GM19240 (cell line): ENCODE results near the gene MFAP1.
"Not testable (repeated sequence)": the region's sequence is repeated elsewhere in the genome, so short reads cannot be mapped to it uniquely, and the experiment has no call there.

Experiments
- DNase-seq: peaks from one replicate; pipeline ENCODE4 v3.0.0; 2011; ENCODE audit warnings: low spot score; ENCODE audit not compliant: insufficient read length

MFAP1 gene

GRCh38 chr15:43821505-43821904 is 3.0 kb downstream of the MFAP1 start:
- no peak for DNase-seq

GRCh38 chr15:43815064-43815463 is 9.4 kb downstream of the MFAP1 start:
- not testable (repeated sequence) for DNase-seq

GRCh38 chr15:43808960-43809678 is 15.4 kb downstream of the MFAP1 start:
- no peak for DNase-seq

GRCh38 chr15:43808435-43808950 is 16.0 kb downstream of the MFAP1 start:
- DNase-seq: no peak

GRCh38 chr15:43802676-43803075 is 21.8 kb downstream of the MFAP1 start:
- not testable (repeated sequence) for DNase-seq

- peak; percentile 51 for DNase-seq
Measured at GRCh38 chr15:43800286-43801141, 24.0 kb downstream of the MFAP1 start, which contains the start of gene HYPK. Gene HYPK (plus strand): TSS chr15:43800599. CDS start chr15:43800623, 24 bp downstream.

- DNase-seq: no peak
Measured at GRCh38 chr15:43799945-43800285, 24.6 kb downstream of the MFAP1 start, which contains the start of gene SERINC4. Gene SERINC4 (minus strand): TSS chr15:43800220. CDS start chr15:43799986, 234 bp downstream.

- no peak for DNase-seq
Measured at GRCh38 chr15:43799209-43799944, 25.1 kb downstream of the MFAP1 start.

GRCh38 chr15:43796566-43796965 is 27.9 kb downstream of the MFAP1 start:
- no peak for DNase-seq

- DNase-seq: no peak
Measured at GRCh38 chr15:43795997-43796396, 28.5 kb downstream of the MFAP1 start.

GRCh38 chr15:43795197-43795596 is 29.3 kb downstream of the MFAP1 start:
- DNase-seq: no peak

GRCh38 chr15:43794269-43795037 is 30.0 kb downstream of the MFAP1 start:
- DNase-seq: no peak

- no peak for DNase-seq
Measured at GRCh38 chr15:43793647-43794046, 30.8 kb downstream of the MFAP1 start.

GRCh38 chr15:43792761-43793476 is 31.6 kb downstream of the MFAP1 start:
- no peak for DNase-seq

- peak; percentile 83 for DNase-seq
Measured at GRCh38 chr15:43791993-43792760, 32.3 kb downstream of the MFAP1 start, which contains the start of gene SERF2. Gene SERF2 (plus strand): TSS chr15:43792320. CDS start chr15:43792377, 57 bp downstream.

- no peak for DNase-seq
Measured at GRCh38 chr15:43789409-43789808, 35.1 kb downstream of the MFAP1 start.

GRCh38 chr15:43779016-43779415 is 45.5 kb downstream of the MFAP1 start:
- no peak for DNase-seq

- DNase-seq: no peak
Measured at GRCh38 chr15:43777267-43777914, 47.1 kb downstream of the MFAP1 start.
